ENCODE data around the gene TBC1D14.
A peak's percentile ranks its signal among the peaks of the same experiment; 100 is the strongest.

TBC1D14 gene

GRCh38 chr4:7024336-7024890 lies 114.8 kb downstream of the TBC1D14 start:
- DNase-seq: no peak

GRCh38 chr4:7025040-7025602 lies 115.5 kb downstream of the TBC1D14 start:
- no peak for DNase-seq

- no peak for DNase-seq
These were observed 116.5 kb downstream of the TBC1D14 start for GRCh38 chr4:7026107-7026506.

- DNase-seq: no peak
These were observed 117.7 kb downstream of the TBC1D14 start for GRCh38 chr4:7027284-7027683.

GRCh38 chr4:7027913-7028312 lies 118.3 kb downstream of the TBC1D14 start:
- DNase-seq: no peak

GRCh38 chr4:7029212-7029611 lies 119.6 kb downstream of the TBC1D14 start:
- no peak for DNase-seq

GRCh38 chr4:7029921-7030320 lies 120.3 kb downstream of the TBC1D14 start:
- no peak for DNase-seq

GRCh38 chr4:7030856-7031255 lies 121.2 kb downstream of the TBC1D14 start:
- no peak for DNase-seq

GRCh38 chr4:7031558-7032449 lies 122.2 kb downstream of the TBC1D14 start:
- no peak for DNase-seq

GRCh38 chr4:7032596-7032995 lies 123.0 kb downstream of the TBC1D14 start:
- no peak for DNase-seq

GRCh38 chr4:7034262-7035081 lies 124.8 kb downstream of the TBC1D14 start:
- DNase-seq: no peak

- DNase-seq: peak in 1 of 2 donors; percentile 11
These were observed 127.8 kb downstream of the TBC1D14 start for GRCh38 chr4:7037425-7037824.

GRCh38 chr4:7040765-7041164 lies 131.1 kb downstream of the TBC1D14 start:
- DNase-seq: no peak

GRCh38 chr4:7041246-7041645 lies 131.6 kb downstream of the TBC1D14 start:
- no peak for DNase-seq

GRCh38 chr4:7041801-7042502 lies 132.3 kb downstream of the TBC1D14 start:
- no peak for DNase-seq

GRCh38 chr4:7042503-7043283 lies 133.1 kb downstream of the TBC1D14 start:
- DNase-seq: peak; percentile 95

- peak; percentile 61 to 65 for DNase-seq
These were observed 133.9 kb downstream of the TBC1D14 start, which contains the start of gene TADA2B for GRCh38 chr4:7043284-7044136. TSS of gene TADA2B (plus strand) at chr4:7043372. CDS start at chr4:7043580, 208 bp downstream.

GRCh38 chr4:7044137-7044930 lies 134.7 kb downstream of the TBC1D14 start:
- DNase-seq: no peak

- DNase-seq: no peak
These were observed 135.9 kb downstream of the TBC1D14 start for GRCh38 chr4:7045553-7045952.
